Prostate gland (tissue), 2 donors: ENCODE data around the gene ALKAL2.

Source experiments
- POLR2A ChIP-seq: fragments of 450-650 bp; IDR thresholded peaks from one replicate; pipeline ENCODE4 v1.6.1; 2016; ENCODE audit warnings: antibody characterized with exemption, mild to moderate bottlenecking
- POLR2AphosphoS5 ChIP-seq: sonication (generic); formaldehyde crosslinking; IDR thresholded peaks from one replicate; pipeline ENCODE4 v1.6.1; 2017; ENCODE audit warnings: antibody characterized with exemption
- TF ChIP-seq, protein P1 (sequence below), 4 experiments: fragments of 200-600 bp in 2 of 4; fragments of 450-650 bp in 2 of 4; sonication (generic) in 2 of 4; IDR thresholded peaks; 1 replicate in 3 of 4; 2 replicates in 1 of 4; pipeline ENCODE4 v1.5.1; 2016 to 2019; ENCODE audit warnings: antibody characterized with exemption in 4 of 4, mild to moderate bottlenecking in 2 of 4, moderate library complexity in 2 of 4

- peak; percentile 82 for TF ChIP-seq POLR2A
- TF ChIP-seq, protein P1, sequence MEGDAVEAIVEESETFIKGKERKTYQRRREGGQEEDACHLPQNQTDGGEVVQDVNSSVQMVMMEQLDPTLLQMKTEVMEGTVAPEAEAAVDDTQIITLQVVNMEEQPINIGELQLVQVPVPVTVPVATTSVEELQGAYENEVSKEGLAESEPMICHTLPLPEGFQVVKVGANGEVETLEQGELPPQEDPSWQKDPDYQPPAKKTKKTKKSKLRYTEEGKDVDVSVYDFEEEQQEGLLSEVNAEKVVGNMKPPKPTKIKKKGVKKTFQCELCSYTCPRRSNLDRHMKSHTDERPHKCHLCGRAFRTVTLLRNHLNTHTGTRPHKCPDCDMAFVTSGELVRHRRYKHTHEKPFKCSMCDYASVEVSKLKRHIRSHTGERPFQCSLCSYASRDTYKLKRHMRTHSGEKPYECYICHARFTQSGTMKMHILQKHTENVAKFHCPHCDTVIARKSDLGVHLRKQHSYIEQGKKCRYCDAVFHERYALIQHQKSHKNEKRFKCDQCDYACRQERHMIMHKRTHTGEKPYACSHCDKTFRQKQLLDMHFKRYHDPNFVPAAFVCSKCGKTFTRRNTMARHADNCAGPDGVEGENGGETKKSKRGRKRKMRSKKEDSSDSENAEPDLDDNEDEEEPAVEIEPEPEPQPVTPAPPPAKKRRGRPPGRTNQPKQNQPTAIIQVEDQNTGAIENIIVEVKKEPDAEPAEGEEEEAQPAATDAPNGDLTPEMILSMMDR (IDR thresholded peaks at IDR 0.05), result no peak
- peak; percentile 70 for TF ChIP-seq POLR2AphosphoS5
These were observed 24.0 kb downstream of the ALKAL2 start, which contains the start of gene SH3YL1 for GRCh38 chr2:263774-264492.
